Activated CD8-positive, alpha-beta memory T cell treated with anti-CD3 and anti-CD28 coated beads for 48 hours (primary cell): ENCODE results near the gene WNK2.

Experiments used
- DNase-seq, 3 experiments: peaks; one replicate each; pipeline ENCODE4 v3.0.0-alpha.2; 2020; ENCODE audit warnings: low read depth in 2 of 3, low spot score in 2 of 3

WNK2 gene

DNA sequence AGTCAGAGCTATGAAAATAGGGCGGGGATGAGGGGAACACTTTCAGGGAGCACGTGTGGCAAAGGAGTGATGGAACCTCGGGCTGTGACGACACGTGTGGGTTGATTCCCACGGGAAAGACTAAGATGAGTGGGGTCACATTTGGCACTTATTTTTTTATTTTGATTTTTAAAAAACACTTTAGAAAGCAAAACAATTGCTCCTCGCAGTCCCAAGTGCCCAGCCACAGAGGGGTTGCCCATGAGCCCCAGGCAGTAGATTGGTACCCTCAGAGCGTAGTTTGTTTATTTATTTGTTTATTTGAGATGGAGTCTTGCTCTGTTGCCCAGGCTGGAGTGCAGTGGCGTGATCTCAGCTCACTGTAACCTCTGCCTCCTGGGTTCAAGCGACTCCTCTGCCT is 69.7 kb downstream of the WNK2 start:
- DNase-seq = no peak

GRCh38 chr9:93254061-93254481 is 70.1 kb downstream of the WNK2 start:
- DNase-seq = no peak

DNA sequence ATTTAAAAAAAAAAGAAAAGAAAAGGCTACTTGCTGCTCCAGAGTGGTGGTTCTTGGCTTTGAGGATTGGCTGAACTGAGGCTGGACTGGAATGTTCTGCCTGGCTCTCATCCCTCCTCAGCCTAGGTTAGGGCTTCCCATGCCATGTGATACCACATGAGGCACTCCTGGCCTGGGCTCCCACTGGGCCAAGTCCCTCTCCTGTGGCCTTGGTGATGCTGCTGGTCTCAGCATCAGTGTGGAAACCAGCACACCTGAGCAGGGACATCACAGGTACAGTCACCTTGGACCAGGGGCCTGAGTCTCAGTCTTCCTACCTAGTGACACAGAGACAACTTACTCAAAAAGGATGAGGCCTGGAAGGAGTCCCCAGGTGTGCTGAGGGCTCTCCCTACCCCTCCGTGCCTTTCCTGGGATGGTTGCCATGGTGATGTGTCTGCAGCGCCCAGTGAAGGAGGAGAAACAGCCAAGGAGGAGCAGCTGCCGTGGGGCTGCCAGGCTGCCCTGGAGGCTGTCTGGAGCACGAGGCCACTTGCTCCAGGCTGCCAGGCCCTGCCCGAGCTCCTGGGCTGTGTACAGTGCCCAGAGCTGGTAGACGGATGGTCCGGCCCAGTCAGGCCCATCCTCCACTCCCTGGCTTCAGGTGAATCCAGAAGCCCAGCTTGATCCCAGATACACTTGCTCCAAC is 71.0 kb downstream of the WNK2 start:
- DNase-seq = no peak

DNA sequence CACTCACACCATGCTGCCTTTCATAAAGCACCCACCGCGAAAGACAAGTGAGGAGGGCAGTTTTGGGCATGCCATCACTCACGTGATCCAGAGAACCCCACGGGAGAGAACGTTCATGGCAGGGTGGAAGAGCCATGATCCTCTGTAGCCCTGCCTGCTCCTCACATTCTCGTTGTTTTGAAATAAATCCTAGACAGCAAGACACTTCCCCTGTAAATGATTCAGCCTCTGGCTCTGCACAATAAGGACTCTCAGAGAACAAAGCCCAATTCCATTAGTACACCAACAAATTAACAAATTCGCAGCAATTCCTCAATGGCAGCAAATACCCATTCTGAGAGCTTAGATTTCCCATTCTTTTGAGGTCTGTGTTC is 71.5 kb downstream of the WNK2 start:
- DNase-seq = no peak

- DNase-seq = no peak
Measured at GRCh38 chr9:93255994-93256877, 72.3 kb downstream of the WNK2 start.

DNA sequence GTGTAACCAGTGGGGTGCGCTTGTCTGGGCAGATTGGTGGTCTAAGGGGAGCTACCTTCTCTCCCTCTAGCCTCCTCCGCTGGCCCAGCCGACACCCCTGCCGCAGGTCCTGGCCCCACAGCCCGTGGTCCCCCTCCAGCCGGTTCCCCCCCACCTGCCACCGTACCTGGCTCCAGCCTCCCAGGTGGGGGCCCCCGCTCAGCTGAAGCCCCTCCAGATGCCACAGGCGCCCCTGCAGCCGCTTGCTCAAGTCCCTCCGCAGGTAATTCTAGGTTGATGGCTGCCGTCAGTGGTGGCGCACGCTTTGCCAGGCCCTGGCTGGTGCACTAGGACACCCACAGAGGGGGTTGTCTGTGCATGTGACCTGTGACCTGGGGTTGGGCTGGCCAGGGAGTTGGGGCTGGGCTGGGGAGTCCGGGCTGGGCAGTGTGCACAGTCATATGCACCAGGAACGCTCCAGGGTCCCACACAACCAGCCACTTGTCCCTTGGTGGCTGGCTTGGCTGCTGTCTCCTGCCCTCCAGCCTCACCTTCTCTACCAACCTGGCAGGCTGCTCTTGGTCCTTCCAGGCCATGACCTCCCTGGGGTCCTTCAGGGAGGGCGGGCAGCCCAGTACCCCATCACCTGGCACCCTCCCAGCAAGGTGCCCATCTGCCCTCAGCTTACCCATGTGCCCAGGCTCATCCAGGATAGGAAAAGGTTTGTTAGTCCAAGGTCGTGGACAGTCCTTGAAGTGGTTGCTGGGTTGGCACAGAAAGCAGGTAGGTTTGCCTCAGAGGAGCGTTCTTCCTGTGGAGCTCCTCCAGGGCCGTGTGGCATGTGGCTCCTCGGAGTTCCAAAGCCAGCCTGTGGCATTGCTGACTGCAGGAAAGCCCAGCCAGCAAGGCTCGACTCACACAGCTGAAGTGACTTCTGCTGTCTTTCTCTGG is 73.2 kb downstream of the WNK2 start:
- no peak for DNase-seq

DNA sequence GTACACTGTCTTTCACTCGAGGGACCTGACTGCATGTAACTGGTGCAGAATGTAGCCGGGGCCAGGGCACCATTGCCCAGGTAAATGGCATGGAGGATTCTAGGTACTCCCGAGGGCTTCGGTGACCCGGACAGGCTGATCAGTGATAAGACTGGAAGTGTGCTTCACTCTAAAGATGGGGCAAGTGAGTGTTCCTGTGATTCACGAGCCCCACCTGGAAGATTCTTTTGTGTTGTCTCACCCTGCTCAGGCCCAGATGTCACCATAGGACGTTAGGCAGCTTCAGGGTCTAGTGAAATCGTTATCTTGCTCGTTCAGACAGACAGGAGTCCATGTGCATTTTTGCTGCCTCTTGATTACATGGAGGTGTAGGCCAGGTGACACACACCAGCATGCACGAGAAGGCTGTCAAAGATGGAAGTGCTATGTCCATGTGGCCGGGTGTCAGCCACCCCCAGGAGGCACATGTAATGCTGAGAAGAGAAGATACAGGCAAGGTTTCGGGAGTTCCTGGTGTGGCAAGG is 73.9 kb downstream of the WNK2 start:
- no peak for DNase-seq

DNA sequence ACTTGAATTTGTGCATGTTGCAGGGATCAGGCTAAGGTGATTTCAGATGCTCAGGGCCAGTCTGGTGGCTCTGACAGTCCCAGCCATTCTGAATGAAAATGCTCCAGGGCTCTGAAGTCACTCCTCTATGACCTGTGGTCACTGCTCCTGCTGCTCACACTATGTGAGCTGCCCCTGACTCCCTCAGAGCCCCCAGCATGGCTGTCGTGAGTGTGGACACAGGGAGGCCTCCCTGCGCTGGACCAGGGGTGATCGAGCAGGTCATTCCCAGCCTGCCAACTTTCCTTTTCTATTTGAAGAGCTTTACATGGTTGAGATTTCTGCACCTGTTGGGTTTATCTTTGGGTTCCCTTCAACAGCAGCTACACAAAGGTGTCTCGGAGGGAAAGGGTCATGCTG is 74.5 kb downstream of the WNK2 start:
- no peak for DNase-seq

DNA sequence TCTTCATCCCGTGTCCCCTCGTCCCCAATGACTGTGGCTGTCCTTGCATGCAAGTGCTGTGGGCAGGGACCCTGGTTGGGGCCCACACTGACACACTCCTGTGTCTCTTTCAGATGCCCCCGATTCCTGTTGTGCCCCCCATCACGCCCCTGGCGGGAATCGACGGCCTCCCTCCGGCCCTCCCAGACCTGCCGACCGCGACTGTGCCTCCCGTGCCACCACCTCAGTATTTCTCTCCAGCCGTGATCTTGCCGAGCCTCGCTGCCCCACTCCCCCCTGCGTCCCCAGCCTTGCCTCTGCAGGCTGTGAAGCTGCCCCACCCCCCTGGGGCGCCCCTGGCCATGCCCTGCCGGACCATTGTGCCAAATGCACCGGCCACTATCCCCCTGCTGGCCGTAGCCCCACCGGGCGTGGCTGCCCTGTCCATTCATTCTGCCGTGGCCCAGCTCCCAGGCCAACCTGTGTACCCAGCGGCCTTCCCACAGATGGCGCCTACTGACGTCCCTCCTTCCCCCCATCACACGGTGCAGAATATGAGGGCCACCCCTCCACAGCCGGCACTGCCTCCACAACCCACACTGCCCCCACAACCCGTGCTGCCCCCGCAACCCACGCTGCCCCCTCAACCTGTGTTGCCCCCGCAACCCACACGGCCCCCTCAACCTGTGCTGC is 75.0 kb downstream of the WNK2 start:
- DNase-seq = no peak

DNA sequence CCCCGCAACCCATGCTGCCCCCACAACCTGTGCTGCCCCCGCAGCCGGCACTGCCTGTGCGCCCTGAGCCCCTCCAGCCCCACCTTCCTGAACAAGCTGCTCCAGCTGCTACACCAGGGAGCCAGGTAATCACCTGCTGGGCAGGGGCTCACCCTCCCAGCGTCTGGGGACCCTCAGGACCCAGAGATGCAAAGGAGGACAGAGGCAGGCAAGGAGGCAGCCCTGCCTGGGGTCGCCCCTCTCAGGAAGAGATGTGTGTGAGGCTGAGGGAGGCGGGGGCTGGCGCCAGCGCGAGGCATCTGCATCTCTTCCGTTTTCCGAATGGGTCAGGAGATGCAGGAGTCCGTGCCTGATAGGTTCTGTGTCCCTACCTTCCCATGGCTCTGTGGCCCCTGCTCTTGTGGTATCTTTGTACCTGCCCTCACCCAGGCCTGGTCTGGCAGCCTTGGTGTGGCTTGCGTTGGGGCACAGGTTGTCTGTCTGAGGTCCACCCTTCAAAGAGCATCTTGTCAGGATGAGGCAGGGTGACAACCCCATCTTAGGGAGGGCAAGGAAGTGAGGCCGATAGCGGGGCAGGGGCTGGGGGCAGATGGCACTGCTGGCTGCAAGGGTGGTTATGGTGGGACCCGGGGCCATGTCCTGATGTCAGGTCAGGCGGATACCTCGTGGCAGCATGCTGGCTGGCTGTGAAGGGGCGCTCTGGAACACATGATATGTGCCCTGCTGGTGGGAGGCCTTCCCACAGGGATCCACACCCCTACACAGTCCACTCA is 75.7 kb downstream of the WNK2 start:
- DNase-seq = no peak

GRCh38 chr9:93260263-93261066 is 76.5 kb downstream of the WNK2 start:
- no peak for DNase-seq

DNA sequence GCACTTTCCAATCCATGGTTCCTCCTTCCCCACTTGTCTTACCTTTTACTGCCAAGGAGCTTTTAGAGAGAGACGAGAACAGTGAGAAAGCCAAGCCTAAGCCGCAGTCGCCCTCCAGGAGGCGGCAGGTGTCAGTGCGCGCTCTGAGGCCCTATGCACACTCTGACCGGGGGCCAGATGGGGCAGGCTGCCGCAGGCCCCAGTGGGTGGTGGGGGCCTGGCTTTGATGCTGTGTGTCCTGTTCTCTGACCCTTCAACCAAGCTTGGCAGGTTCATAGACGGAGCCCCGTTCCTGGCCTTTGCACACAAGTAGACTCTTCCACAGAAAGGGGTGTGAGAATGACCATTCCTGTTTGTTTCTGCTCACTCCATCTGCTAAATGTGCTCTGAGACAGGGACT is 77.3 kb downstream of the WNK2 start:
- no peak for DNase-seq

DNA sequence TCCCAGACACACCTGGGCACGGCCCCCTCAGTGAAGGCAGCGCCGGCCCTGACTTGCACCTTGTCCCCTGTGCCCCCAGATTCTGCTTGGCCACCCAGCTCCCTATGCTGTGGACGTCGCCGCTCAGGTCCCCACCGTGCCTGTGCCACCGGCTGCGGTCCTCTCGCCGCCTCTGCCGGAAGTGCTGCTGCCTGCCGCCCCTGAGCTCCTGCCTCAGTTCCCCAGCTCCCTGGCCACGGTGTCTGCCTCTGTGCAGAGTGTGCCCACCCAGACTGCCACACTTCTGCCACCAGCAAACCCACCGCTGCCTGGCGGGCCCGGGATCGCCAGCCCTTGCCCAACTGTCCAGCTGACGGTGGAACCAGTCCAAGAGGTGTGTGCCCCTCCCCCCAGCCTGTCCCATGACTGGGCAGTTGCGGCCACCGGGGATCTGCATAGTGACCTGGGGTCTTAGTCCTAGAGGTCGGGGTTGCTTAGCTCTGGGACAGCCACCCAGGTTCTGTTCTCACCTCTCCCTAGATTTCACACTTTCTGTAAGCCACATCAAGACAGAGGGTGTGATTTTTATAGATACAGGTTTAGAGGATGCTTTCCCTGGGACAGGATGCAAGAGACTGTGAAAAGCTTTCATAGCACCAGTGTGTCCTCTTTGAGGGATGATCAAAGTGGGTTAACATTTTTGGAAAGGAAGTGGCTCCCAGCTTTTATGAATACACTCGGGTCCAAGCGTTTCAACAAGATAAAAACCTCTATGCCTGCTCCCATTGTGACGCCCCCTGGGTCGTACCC is 78.0 kb downstream of the WNK2 start:
- no peak for DNase-seq

GRCh38 chr9:93262537-93263310 is 78.8 kb downstream of the WNK2 start:
- DNase-seq = no peak

DNA sequence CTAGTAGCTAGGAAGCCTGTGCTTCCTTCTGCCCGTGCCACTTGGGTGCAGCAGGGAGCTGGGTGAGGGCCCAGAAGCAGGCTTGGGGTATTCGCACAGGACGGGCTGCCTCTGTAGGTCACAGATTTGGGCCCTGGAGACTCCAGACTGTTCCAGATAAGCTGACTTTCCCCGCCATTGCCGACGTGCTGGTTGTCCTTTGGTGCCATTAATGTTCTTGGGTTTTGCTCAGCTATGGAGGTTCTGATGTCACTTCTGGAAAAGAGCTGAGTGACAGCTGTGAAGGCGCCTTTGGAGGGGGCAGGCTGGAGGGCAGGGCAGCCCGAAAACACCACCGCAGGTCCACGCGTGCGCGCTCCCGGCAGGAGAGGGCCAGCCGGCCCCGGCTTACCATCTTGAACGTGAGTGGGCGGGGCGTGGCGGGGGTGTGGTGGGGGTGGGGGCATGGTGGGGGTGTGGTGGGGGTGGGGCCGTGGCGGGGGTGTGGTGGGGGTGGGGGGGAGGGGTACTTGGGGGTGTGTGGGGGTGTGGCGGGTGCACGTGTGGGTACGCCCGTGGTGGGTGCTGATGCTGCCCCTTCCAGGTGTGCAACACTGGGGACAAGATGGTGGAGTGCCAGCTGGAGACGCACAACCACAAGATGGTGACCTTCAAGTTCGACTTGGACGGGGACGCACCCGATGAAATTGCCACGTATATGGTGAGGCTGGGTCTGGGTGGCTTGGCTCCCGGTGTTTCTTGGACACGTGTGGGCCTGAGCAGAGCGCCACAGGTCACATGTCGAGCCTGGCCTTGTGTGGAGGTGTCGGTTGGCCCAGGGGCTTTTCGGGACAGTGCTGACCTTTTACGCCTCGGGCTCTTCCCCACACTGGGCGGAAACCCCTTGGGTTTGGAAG is 79.6 kb downstream of the WNK2 start:
- DNase-seq = no peak

DNA sequence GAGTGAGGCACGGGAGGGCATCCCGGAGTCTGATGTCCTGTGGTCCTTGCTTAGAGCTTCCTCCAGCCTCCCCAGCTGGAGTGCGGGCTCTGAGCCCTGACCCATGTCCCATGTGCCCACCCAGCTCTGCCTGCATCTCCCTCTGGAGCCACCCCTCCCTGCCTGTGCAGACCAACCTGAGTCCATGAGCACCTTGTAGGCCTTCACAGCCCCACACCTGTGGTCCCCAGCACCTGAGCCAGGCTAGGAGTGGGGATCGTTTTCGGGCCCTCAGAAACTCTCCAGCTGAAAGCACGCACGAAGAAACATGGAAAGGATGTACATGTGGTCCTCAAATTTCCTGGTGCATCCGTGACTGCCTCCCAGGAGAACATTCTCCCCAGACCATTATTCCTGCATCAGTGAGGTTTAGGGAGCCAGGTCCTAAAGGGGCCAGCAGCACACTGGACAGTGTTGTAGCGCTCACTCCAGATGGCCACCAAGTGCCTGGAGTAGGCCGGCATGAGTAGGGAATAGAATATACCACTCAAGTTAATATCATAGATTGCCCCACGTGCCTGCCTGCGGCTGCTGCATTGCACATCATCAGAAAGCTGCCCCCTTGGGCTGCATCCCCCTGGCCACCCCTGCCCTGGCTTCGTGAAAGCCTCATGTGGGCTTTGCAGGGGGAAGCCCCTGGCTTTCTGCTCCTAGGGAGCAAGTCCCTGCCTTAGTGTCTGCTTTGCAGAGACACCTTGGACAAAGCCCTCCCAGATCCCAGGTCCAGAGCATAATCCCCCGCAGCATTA is 80.6 kb downstream of the WNK2 start:
- DNase-seq = no peak
